Stimulated activated CD4-positive, alpha-beta T cell treated with anti-CD3 and anti-CD28 coated beads, TNF-alpha, amount 100 ng/mL, for 24 hours (primary cell): ENCODE results near the gene ST6GALNAC5.
"Not testable (repeated sequence)": the region's sequence is repeated elsewhere in the genome, so short reads cannot be mapped to it uniquely, and the experiment has no call there.

Experiments
- DNase-seq, 3 experiments: peaks; one replicate each; pipeline ENCODE4 v3.0.0-alpha.2; 2020; ENCODE audit warnings: low read depth in 3 of 3

ST6GALNAC5 gene

GRCh38 chr1:76866566-76866965 is 714 bp upstream of the ST6GALNAC5 start:
- no peak for DNase-seq

- peak in 1 of 3 experiments; percentile 17 for DNase-seq
These were observed 1.0 kb downstream of the ST6GALNAC5 start for GRCh38 chr1:76868154-76868882.

- DNase-seq = no peak
These were observed 1.6 kb downstream of the ST6GALNAC5 start for GRCh38 chr1:76868916-76869315.

- no peak for DNase-seq
These were observed 2.8 kb downstream of the ST6GALNAC5 start for GRCh38 chr1:76870037-76870436.

- DNase-seq = no peak
These were observed 4.2 kb downstream of the ST6GALNAC5 start for GRCh38 chr1:76871355-76871974.

- no peak for DNase-seq
These were observed 5.7 kb downstream of the ST6GALNAC5 start for GRCh38 chr1:76872944-76873343.

GRCh38 chr1:76876655-76877395 is 9.5 kb downstream of the ST6GALNAC5 start:
- no peak for DNase-seq

- DNase-seq = not testable (repeated sequence)
These were observed 11.7 kb downstream of the ST6GALNAC5 start for GRCh38 chr1:76879014-76879413.

GRCh38 chr1:76881762-76882161 is 14.5 kb downstream of the ST6GALNAC5 start:
- DNase-seq = no peak

- no peak for DNase-seq
These were observed 24.8 kb downstream of the ST6GALNAC5 start for GRCh38 chr1:76891931-76892622.

GRCh38 chr1:76892675-76893074 is 25.4 kb downstream of the ST6GALNAC5 start:
- DNase-seq = no peak

GRCh38 chr1:76901158-76901767 is 34.0 kb downstream of the ST6GALNAC5 start:
- DNase-seq = peak; percentile 2 to 11 (median 7)

- no peak for DNase-seq
These were observed 38.8 kb downstream of the ST6GALNAC5 start for GRCh38 chr1:76905876-76906595.

- DNase-seq = no peak
These were observed 42.0 kb downstream of the ST6GALNAC5 start for GRCh38 chr1:76909311-76909710.

GRCh38 chr1:76919085-76919484 is 51.8 kb downstream of the ST6GALNAC5 start:
- DNase-seq = no peak

- DNase-seq = no peak
These were observed 54.3 kb downstream of the ST6GALNAC5 start for GRCh38 chr1:76921590-76921989.

- no peak for DNase-seq
These were observed 58.5 kb downstream of the ST6GALNAC5 start for GRCh38 chr1:76925825-76926224.

GRCh38 chr1:76928522-76928921 is 61.2 kb downstream of the ST6GALNAC5 start:
- no peak for DNase-seq

GRCh38 chr1:76929136-76929535 is 61.9 kb downstream of the ST6GALNAC5 start:
- DNase-seq = no peak

GRCh38 chr1:76933847-76934815 is 66.9 kb downstream of the ST6GALNAC5 start:
- DNase-seq = no peak
